Breast epithelium (tissue), 4 donors: ENCODE results near the gene CCDC82. TPM values are rescaled to one million over a fixed set of nuclear protein-coding genes. Genes with fewer than 3 reads are reported as not detected.

Experiments used
- DNase-seq, 2 donors: peaks; one replicate each; pipeline ENCODE4 v3.0.0-alpha.2; 2019; ENCODE audit warnings: low spot score in 2 of 2
- H3K27ac ChIP-seq, 2 donors: fragments of 200-600 bp; sonication (generic) in 1 of 2; one replicate each; pipeline ENCODE4 v1.5.1; 2016 to 2019; ENCODE audit warnings: mild to moderate bottlenecking in 1 of 2
- H3K27me3 ChIP-seq, 2 donors: fragments of 200-600 bp; sonication (generic) in 1 of 2; one replicate each; pipeline versions ENCODE4 v1.5.1 to v1.6.0; 2017 to 2019; ENCODE audit warnings: control low read depth in 1 of 2, mild to moderate bottlenecking in 1 of 2
- H3K36me3 ChIP-seq: fragments of 200-600 bp; one replicate; pipeline ENCODE4 v1.5.1; 2019
- H3K4me1 ChIP-seq, 2 donors: fragments of 200-600 bp; sonication (generic); one replicate each; pipeline ENCODE4 v1.5.1; 2016 to 2019; ENCODE audit warnings: control low read depth in 1 of 2
- H3K4me3 ChIP-seq, 3 donors: fragments of 200-600 bp; sonication (generic); 1 replicate in 2 of 3; 2 replicates in 1 of 3; pipeline ENCODE4 v1.5.1; 2016 to 2019; ENCODE audit warnings: mild to moderate bottlenecking in 3 of 3, moderate library complexity in 2 of 3
- H3K9me3 ChIP-seq, 2 donors: fragments of 200-600 bp; sonication (generic) in 1 of 2; one replicate each; pipeline ENCODE4 v1.5.1; 2016 to 2019; ENCODE audit warnings: control low read depth in 1 of 2
- POLR2A ChIP-seq: fragments of 450-650 bp; IDR thresholded peaks from one replicate; pipeline ENCODE4 v1.6.1; 2016; ENCODE audit warnings: antibody characterized with exemption, mild to moderate bottlenecking, moderate library complexity
- POLR2AphosphoS5 ChIP-seq, 3 donors: sonication (generic); formaldehyde crosslinking; IDR thresholded peaks; one replicate each; pipeline ENCODE4 v1.6.1; 2017; ENCODE audit warnings: antibody characterized with exemption in 3 of 3
- intact Hi-C: fragments of 100-400 bp; cut with DNase I; formaldehyde crosslinking; loops from one replicate; pipeline ENCODE4 v1.15.1; 2023; ENCODE audit warnings: low total_unique reads
- total RNA-seq, 3 donors: library from RNA; depleted of rRNA; stranded (reverse); fragments of >200 nt; gene quantifications; one replicate each; pipeline ENCODE4 v1.1.0, GENCODE V29; 2016
- TF ChIP-seq, protein P1 (sequence below), 3 donors: fragments of 450-650 bp; IDR thresholded peaks; one replicate each; pipeline ENCODE4 v1.5.1; 2016 to 2017; ENCODE audit warnings: antibody characterized with exemption in 3 of 3, mild to moderate bottlenecking in 3 of 3, moderate library complexity in 3 of 3

The CCDC82 gene
- total RNA-seq, 3 donors from 2014 or later, result 27.2 to 30.7 (median 29.5) TPM

DNA sequence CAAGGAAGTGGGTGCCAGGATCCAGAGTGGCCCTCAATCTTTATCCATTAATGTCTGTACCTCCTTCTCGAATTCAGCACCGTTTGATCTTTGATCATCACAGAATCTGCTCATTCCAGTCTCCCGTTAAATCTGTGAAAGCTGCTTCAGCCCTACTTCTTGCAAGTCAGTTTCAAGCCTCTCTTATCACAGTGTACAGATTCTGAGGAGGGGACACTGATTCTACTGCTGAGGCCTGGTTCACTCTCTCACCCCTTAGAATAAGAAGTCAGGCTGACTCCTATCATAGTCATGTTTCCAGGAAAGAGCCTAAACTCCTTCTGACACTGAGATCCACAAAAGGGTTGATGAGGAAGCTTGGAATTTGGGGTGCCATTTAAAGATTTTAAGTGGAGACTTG is 85.7 kb downstream of the CCDC82 start:
- Histone ChIP-seq H3K4me1 (peaks cover 6 to 17% of the 10 kb centered on the region in 2 donors), H3K4me3 (no peak overlapping the region), H3K9me3 (no peaks in the 10 kb centered on the region), H3K27me3 (no peaks in the 10 kb centered on the region), H3K27ac (peak overlapping the region; percentile 41 to 68), H3K36me3 (no peaks in the 10 kb centered on the region)
- TF ChIP-seq POLR2A, result no peak
- TF ChIP-seq, protein P1, sequence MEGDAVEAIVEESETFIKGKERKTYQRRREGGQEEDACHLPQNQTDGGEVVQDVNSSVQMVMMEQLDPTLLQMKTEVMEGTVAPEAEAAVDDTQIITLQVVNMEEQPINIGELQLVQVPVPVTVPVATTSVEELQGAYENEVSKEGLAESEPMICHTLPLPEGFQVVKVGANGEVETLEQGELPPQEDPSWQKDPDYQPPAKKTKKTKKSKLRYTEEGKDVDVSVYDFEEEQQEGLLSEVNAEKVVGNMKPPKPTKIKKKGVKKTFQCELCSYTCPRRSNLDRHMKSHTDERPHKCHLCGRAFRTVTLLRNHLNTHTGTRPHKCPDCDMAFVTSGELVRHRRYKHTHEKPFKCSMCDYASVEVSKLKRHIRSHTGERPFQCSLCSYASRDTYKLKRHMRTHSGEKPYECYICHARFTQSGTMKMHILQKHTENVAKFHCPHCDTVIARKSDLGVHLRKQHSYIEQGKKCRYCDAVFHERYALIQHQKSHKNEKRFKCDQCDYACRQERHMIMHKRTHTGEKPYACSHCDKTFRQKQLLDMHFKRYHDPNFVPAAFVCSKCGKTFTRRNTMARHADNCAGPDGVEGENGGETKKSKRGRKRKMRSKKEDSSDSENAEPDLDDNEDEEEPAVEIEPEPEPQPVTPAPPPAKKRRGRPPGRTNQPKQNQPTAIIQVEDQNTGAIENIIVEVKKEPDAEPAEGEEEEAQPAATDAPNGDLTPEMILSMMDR (IDR thresholded peaks at IDR 0.05), result no peak
- TF ChIP-seq POLR2AphosphoS5 (IDR thresholded peaks at IDR 0.05), result no peak
- intact Hi-C loops, result no loop called here
- no peak for DNase-seq

DNA sequence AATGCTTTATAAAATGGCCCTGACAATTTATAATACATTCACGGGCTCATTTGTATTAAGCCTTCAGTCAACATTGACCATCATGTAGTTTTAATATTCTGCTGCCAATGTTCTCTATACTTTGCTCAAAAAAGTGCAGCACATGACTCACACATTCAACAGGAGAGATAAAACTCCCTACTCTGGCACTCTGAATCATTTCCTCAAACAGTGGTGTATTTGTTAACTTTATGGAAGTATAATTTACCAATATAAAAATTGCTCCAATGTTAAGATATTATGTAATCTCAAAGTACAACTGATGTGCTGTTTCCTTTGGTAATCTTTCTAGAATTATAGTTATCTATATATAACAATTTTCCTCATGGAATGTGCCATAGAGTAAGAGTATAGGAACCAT is 86.6 kb downstream of the CCDC82 start:
- DNase-seq, result no peak
- Histone ChIP-seq H3K4me1 (peaks cover 6 to 16% of the 10 kb centered on the region in 2 donors), H3K9me3 (no peaks in the 10 kb centered on the region), H3K27me3 (no peaks in the 10 kb centered on the region), H3K4me3 (no peak overlapping the region), H3K27ac (peak overlapping the region; percentile 2 to 68), H3K36me3 (no peaks in the 10 kb centered on the region)
- TF ChIP-seq POLR2A (no peak), POLR2AphosphoS5 (IDR thresholded peaks at IDR 0.05) (no peak)
- TF ChIP-seq, protein P1 (IDR thresholded peaks at IDR 0.05), result no peak
- intact Hi-C loops, result no loop called here

Other genes with a start within 250 kb of the CCDC82 start
- gene MAML2, start 46.7 kb downstream of the CCDC82 start, total RNA-seq, result 10 to 100 TPM; 45.6 to 82.8 (median 68.2) TPM
- gene JRKL, start 101 bp upstream of the CCDC82 start, total RNA-seq, result 10 to 100 TPM in 1 of 3 donors, 1 to 10 TPM in 2; 6.7 to 11.4 (median 9.2) TPM